ENCODE results near the gene PCK1.

The PCK1 gene

DNA sequence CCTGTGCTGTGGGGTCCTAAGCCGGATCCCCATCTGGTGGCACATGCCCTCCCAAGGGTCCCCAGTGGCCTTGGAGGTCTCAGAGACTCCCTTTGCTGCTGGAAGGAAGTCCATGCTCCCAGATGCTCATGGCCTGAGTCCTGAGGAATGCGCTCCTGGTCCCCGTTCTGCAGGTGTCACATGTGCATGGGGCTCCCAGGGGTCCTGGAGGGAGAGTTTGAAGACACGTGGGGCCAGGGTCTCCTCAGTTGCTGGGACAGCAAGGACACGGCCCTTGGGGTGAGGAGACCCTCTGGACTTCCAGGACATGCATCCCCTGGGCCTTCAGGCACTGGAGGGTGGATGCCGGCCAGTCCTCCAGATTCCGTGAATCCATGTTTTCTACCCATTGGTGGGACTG is 47.6 kb downstream of the PCK1 start:
- no peak for DNase-seq

DNA sequence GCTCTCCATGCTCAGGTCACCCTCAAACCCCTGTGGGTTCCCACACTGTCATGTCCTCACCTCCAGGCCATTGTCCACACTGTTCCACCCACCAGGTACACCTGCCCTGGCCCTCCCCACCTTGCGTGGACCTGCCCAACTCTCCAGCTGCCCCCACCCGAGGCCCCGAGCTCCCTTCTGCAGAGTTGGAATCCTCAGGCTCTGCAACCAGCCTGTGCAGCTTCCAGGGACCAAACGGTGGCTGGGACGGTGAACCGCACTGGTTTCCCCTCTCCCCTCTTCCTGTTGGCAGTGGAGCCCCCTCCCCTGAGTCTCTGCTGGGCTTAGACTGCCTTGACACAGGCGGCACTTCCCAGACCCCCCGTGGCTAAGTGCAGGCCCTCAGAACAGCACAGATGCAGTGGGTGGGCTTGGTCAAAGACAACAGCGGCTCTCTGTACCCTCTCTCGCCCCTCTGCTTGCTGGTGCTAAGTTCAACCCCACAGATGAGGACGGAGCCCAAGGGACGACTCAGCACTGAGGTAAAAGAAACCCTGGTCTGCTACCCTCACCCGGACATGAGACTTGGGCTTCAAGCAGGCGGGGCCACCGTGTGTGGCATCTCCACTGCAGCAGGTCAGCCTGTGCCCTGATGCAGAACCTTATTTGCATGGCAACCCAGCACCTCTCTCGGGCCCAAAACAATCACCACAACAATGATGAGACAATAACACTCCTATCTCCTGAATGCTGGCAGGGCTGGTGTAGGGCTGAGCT is 48.4 kb downstream of the PCK1 start:
- no peak for DNase-seq

DNA sequence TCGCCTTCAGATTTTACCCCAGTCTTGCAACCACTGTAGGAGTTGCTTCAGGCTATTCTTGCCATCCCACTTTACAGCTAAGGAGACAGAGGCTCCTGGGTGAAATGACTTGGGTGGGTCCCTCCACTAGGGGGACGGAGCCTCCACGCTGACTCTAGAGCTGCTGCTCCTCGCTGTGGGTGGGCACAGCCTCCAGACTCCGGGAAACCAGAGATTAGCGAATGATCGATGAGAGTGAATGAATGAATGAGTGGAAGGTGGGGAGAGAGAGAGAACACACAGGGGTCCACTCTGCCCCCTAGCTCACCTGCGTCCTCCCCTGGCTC is 48.9 kb downstream of the PCK1 start:
- no peak for DNase-seq

GRCh38 chr20:57610261-57610952 is 49.5 kb downstream of the PCK1 start:
- no peak for DNase-seq

DNA sequence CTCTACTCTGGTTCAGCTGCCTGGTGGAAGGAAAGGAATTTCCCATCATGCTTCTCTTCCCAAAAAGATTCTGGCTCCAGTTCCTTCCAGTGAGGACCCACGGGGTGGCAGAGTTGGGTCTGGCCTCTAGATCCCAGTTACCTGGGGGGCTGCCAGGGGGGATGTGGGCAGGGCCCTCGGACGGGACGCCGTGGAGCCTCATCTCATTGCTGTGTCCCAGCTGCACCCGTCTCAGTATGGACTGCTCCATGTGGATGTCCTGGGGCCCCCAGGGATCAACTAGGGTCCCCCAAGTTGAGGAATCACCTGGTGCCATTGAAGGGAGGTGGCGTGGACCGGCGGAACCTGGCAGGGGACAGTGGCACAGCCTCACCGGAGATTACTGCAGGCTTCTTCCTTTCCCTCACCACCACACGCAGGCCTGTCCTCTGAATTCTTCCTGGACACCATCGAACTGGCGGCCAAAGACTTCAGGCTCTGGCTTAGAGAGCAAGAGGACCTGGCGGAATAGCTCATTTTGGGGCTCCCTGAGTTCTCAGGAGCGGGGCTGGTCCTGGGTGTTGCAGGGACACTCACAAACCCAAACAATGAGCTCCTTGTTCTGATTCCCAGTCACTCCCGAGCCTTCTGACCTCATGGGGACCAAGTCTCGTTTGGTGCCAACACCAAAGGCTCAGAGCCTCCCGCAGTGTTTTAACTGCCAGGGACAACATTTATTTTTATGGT is 50.8 kb downstream of the PCK1 start:
- DNase-seq: no peak

GRCh38 chr20:57612436-57612835 is 51.5 kb downstream of the PCK1 start:
- no peak for DNase-seq

GRCh38 chr20:57612916-57613315 is 52.0 kb downstream of the PCK1 start:
- no peak for DNase-seq

GRCh38 chr20:57613481-57613921 is 52.6 kb downstream of the PCK1 start:
- DNase-seq: no peak

GRCh38 chr20:57614490-57615444 is 53.9 kb downstream of the PCK1 start:
- DNase-seq: no peak

- no peak for DNase-seq
Observed at GRCh38 chr20:57615445-57615811, 54.5 kb downstream of the PCK1 start.

DNA sequence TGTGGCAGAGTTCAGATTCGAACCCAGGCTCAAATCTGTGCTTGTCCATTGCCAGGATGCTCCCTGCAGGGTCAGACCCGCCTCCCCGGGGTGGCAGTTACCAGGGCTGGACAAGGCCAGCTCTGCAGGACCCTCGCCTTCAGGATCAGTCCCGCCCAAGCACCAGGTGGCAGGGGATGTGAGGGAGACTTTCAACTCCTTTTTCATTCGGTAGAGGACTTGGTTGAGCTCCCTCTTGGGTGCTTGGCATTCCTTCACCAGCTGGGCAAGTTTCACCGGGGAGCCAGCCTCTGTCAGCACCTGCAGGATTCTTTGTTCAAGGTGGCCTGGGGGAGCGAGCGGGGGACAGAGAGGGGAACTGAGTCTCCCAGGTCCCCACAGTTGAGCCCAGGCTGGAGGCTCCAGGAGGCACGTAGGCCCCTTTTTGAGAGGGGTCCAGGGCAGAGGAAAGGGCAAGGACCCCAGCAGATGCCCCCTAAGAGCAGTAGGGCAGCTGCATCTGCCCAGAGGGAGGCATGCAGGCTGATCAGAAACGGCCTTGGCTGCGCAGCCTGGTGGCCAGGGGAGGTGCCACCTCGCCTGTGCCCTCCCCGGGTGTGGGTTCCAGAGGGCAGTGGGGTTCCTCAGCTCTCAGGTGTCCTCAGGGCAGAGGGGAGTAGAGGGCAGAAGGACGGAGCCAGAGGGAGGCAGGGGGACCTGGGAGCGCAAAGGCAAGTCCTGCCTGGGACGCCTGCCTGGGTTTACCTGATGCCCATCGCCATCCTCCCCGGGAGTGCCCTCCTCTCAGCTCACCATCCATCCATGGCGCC is 55.4 kb downstream of the PCK1 start:
- no peak for DNase-seq

DNA sequence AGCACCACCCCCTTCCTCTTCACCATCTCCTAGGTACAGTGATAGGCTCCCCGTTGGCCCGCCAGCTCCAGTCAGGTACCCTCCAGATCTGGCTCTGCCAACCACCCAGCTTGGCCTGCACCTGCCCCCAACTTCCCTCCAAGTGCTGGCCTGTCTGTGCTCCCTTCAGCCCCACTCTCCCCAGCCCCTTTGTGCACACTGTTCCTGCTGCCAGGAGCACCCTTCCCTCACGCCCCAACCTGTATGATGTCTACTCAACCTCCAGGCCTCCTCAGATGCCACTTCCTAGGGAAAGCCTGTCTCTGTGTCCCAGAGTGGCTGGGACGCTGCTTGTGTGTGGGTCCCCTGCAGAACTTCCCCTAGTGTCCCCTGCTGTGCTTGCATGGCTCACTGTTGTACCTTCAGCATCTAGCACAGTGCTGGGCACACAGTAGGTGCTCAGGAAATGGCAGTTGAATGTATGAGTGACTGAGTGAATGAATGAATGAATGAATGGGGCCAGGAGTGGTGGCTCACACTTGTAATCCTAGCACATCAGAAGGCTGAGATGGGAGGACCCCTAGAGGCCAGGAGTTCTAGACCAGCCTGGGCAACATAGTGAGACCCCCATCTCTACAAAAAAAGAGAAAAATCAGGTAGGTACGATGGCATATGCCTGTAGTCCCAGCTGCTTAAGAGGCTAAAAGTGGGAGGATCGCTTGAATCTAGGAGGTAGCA is 56.3 kb downstream of the PCK1 start:
- DNase-seq: no peak

All from NCI-H1105 (cell line).